ENCODE measurements around the gene RIPOR2. TPM values are rescaled to one million over a fixed set of nuclear protein-coding genes. Genes with fewer than 3 reads are reported as not detected.

RIPOR2 gene
- polyA plus RNA-seq, 12 donors = 22.2 to 39.9 (median 29.9) TPM; not detected in 1

DNA sequence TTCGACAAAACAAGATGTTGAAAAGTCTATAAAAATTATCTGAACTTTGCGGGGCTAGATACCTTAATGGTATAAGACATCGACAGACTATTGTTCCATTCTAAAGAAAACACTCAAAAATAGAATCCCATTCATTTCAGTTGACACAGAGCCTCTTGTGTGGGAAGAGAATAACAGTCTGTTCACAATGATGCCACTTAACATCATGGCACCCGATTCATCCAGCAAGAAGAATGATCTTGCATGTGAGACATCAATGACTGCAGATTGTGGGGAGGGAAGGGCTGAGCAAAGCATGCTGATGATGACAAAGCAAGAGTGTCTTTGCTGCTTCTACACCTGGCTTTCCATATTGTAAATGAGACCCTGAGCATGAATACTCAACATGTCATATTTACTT lies 87.3 kb downstream of the RIPOR2 start:
- DNase-seq = no peak

DNA sequence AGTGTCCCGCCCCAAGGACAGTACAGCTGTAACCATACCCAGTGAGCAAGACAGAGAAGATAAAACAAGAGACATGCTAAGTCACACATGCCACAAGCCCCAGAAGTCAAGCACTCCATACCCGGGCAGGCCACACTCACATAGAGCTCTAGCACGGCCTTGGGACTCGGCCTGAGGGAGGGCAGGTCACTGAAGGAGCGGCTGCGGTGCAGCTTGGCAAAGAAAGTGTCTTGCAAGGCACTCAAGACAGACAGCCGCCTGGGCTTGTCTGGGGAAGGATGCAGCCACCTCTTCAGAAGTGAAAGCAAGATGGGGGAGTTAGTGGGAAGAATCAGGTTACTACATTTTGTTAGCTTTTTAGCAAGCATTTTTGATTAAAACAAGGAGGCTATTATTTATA lies 88.4 kb downstream of the RIPOR2 start:
- no peak for DNase-seq

DNA sequence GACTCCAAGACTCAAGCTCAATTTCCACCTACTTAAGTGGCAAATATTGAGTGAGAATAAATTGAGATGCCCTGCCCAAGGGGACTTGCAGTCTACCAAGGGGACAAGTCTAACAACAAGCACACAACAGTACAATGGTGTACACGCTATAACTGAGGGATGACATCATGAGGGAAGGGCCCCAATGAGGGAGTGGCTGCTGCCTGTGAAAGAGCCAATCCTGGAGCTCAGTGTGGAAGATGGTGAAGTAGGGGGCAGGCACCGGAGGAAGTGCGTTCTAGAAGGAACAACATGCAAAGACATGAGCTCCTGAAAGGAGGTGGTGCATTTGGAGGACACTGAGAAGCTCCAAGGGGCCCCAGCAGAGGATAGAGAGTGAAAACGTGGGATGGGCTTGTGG lies 90.2 kb downstream of the RIPOR2 start:
- DNase-seq = no peak

DNA sequence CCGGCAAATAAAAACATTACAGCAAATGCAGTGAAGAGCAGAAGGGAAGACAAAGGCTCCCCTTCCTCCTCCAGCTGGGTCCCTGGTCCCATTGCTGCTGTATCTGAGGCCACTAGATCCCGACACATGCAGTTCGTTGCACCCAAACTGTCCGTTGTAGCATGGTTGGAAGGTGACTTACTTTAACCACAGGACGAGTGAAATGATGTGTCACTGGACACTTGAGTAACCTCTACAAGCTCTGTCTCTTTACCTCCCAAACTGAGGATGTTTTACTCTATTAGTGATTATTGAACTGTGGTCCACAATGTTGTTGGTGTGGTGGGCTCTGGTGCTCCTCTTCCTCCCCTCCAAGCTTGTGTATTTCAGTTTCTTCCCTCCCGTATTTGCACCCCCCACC lies 90.9 kb downstream of the RIPOR2 start:
- DNase-seq = no peak

DNA sequence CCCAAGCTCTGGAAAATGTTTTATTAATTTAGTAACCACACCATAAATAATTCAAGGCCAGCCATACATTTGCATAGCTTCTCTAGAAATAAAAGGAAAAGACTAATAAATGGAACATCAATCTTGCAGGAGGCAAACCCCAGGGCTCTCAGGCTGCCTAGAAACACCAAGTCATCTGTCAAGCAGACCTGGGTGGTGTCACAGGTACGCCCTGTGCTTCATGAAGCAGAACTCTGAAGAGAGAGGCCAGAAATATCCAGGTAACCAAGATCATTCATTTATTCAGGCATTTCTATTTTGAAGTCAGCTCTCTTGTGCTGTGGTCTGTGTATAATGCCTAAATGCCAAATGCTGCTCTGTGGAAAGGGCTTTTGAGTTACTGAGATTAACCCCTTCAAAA lies 91.7 kb downstream of the RIPOR2 start:
- no peak for DNase-seq

DNA sequence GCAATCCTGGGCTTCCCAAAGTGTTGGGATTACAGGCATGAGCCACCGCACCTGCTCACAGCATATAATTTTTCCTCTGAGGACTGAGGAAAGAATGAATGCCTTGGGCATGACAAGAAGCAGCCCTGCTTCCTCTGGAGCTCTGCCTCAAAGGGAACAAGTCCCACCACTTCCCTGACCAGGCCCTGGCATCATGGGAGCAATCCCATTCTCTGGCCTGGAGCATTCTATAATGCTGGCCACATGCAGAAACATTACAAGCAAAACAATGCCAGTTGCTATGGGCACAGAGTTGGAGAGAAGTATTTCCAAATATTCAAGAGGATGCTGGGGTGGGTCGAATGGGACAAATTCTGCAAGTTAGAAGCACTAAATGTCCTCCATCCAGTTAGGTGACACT lies 95.6 kb downstream of the RIPOR2 start:
- no peak for DNase-seq

DNA sequence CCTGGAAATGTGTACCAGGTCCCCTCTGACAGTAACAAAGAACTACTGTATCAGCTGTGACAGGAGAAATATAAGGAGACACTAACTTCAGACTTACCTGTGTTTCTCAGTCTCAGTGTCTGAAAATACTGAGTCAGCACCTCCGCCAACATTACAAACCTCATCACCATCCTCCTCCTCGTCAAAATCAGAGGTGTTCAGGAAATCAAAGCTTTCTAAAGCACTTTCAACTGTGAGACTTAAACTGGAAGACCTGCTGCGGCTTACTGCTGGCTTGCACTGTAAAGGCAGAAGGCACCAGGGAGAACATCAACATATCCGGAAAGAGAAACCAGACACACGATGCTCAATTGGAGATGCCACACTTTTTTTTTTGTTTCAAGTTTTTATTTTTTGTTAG lies 96.8 kb downstream of the RIPOR2 start:
- DNase-seq = no peak

DNA sequence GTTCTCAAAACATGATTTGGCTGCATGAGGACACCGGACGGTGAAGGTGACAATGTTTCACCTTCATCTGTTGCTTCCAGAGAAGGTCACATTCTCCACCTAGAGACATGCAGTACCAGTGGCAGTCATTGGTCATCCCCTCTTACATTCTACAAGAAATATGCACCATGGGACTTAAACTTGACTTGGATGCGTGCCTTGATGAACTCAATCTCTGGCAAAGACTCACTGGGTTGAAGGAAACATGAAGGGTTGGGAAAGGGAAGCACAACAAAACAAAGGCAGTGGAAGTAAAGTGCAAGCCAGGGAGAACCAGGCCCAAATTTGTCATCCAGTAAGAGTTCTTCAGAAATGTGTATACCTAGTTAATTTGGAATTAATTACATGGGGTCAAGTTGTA lies 97.7 kb downstream of the RIPOR2 start:
- peak; percentile 41 for DNase-seq

DNA sequence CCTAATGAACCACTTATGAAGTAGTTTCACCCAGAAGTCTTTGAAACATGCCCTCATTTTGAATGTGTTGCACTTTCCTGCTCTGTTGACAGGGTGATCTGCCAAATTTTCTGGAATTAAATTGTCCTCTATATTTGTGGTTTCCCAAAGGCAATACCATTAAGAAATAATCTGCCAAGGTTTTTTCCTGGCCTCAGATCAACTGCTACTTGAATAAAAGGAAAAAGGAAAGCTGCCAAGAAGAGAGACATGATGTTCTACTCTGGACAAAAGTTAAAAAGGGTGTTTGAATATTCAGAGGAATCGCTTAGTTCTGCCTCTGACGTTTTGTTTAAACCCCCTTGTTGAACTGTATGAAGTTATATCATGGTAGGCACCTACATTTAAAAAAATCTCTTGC lies 99.7 kb downstream of the RIPOR2 start:
- peak; percentile 61 for DNase-seq

DNA sequence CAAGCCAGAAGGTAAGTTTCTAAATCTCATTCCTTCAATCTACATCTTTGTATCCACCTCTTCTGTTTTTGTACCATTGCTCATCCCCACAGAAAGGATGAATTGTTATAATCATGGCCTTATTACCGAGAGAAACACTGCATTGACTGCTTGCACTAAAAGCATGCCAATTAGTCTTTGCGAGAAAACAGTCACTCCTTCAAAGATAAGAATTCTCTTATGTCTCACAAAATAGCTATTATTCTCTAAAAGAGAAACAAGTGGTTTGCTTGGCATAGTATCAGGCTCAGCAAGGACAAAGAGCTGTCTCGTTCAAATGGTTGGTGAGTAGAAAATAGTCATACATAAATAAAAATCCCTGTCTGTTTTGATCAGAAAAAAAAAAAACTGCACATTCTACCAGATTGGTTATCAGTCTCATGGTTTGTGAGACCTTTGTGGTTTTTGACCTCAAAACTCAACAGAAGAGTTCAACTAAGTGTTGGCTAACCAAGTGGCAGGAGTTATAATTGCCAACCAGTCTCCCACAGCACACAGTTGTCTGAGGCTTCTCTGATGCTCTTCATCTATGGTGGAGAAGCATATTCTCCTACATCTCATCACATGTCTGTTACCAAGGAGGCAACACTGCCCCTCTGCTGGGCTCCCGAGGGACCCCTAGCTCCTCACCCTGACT lies 101.9 kb downstream of the RIPOR2 start:
- DNase-seq = no peak

DNA sequence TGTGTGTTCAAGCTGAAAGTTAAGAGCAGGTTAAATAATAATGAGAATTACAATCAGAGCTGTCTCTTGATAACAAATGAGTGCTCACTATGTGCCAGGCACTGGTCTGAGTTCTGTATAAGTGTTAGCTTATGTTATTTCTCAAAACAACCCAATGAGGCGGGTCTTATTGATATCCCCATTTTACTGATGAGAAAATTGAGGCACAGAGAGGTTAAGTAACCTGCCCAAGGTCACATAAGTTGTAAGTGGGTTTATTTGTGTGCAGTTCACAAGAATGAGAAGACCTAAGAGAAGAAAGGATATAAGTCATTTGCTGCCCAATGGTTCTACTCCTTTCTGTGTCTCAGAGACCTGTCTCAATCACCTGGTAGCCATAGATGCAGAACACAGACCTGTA lies 103.0 kb downstream of the RIPOR2 start:
- no peak for DNase-seq

DNA sequence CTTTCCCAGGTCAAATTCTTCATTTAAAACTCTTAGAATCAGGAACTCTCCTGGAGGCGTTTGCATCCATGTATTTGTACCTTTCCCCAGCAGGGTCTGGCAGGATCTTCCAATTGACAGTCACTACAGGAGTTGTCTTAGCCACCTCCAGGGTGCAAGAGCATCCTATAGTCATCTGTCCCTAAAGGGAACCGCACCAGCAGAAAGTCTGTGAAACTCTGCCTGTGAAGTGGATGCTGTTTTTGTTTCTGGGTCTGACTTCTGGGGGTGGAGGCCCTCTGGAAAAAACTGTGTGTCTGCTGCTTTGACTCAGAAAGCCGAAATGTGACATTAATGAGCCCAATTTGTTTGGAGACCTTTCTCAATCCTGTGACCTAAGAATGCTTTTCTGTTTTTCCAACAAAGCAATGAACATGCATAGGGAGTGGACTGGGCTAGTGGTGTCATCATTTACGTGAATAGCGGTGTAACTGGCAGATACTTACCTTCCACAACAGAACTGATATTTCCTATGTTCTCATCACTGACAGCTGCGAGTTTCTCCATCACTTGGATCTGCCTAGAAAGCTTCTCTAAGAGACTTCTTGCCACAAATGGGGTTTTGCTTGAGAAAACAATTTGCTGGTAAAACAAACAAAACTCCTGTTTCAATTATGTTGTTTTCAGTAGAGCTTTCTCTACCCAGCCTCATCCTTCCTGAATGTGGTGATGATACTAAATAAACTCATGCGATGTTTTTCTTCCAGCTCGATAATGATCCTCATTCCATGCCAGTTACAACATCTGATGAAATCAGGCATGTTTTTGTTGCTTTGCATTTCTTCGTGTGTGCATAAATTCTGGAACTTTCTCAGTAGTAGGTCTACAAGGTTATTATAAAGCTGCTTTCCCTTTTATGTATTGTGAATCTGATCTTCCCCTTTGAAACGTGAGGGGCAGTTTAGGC lies 103.7 kb downstream of the RIPOR2 start:
- no peak for DNase-seq

DNA sequence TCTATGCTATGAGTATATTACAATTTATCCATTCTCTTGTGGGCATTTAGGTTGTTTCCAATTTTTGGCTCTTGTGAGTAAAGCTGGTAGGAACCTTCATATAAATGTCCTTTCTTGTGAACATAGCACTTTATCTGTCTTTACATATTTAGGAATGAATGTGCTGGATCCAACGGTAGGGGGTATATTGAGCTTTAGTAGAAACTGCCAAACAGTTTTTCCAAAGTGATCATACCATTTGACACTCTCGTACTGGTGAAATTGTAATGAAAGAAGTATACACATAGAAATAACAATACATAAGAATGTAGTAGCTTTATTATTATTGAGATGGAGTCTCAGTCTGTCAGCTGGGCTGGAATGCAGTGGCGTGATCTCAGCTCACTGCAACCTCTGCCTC lies 106.1 kb downstream of the RIPOR2 start:
- DNase-seq = no peak

DNA sequence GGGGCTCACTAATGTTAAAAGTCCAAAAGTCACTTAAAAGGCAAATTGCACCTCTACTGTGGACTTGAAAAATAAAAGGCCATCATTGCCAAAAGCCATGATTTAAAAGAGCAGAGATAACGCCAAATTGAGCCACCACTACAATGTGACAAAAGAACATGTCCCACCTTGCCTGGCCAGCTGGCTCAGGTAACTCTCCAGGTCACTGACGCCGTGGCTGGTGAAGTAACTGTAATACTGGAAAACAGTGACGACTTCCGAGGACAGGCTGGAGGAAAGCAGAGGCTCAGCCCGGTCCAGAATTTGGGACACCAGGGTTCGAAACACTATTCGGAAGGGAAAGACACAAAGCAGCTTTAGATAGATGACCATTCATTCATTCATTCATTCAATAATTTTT lies 107.8 kb downstream of the RIPOR2 start:
- no peak for DNase-seq

DNA sequence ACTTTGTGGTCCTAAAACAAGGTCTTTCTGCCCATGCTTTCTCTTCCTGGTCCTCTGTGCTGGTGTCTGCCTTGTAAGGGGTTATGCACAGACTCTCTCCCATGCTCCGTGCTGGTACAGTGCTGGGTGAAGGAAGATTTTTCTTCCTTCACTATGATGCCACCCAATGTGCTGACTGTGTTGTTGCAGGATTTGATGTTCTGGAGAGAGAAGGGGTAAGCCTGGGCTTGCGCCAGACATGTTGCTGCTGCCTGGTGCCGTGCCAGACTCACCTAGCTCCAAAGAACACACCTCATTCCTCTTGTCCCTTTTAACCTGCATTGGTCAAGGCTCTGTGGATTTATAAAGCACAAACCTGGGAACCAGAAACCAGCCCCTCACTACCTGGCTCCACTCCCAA lies 108.6 kb downstream of the RIPOR2 start:
- DNase-seq = no peak

DNA sequence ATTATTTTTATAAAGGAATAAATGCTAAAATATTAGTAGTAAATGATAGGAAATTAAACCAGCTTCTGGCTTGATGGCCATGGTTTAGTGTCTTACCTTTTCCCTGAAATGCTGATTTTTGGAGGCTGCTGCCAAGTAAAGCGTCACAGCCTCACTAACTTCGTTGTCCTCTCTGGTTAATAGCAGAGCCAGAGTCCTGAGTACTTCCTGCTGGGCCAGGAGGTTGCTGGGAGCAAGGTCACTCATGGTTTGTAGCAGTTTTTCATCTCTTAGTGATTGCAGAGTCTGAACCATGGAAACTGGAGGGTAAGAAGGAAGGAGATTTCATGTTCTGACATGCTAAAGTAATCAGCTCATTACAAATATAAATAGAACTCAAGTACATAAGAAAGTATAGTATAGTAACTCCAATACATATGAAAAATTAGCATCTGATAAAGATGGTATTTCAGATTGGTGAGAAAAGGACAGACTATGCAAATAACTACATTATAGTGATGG lies 110.6 kb downstream of the RIPOR2 start:
- no peak for DNase-seq

DNA sequence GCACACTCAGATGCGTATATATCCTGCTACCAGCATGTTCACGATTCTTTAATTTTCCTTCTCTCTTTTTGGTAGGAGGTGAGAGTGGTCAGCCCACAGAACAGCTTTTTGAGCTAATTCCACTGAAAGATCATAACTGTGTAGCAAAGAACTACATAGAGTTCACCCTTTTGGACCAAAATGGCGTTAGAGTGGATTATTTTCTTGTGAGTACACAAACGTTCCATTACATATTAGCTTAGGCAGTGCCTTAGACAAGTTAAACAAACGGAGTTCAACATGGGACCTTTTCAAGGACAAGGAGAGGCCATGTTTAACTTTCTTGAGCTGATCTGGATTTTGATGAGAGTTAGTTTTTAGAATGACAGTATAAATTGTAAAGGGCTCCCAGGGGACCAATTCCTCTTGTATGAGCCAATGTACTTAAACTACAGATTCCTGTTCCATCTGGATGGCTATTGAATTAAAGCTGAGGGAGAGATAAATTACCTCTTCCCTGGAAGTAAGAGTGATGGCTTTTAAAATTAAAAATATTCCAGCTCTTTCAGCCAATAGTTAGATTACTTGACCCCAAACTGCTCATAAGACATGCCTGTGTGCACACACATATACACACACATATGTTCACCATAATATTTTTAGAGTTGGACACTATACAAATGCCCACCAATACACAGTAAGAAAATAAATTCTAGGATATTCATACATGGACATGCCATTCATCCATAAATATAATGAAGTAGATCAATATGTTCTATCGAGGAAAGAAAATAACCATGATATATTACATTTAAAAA lies 111.4 kb downstream of the RIPOR2 start:
- peak; percentile 31 for DNase-seq

DNA sequence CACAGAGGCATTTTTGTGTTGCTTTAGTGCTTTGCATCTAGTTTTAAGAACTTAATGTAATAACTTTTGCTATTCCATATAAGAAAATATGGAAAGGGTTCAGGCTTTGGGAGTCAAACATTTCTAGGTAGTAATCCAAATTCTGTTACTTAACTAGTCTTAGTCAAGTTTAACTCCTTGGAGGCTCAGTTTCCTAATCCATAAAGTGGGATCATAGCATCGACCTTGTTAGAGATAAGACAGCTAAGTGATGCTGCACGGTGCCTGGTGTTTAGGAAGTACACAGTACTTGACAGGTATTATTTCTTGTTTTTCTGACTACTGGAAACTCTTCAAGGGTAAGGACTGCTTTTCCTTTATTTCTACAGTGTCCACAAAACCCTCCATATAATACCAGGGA lies 112.6 kb downstream of the RIPOR2 start:
- DNase-seq = no peak

DNA sequence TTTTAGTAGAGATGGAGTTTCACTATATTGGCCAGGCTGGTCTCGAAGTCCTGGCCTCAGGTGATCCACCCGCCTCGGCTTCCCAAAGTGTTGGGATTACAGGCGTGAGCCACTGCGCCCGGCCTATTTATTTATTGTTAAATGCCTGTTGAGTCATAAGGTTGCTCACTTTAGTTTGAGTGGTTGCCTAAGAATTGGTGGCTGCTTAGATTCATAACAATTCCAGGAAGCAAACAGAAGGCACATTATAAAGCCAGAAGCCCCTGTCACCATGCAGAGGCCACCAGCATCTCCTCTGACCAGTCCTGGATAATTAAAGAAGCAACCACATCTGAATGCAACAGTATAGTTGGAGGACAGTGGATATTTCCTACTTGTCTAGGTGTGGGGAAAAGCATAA lies 113.1 kb downstream of the RIPOR2 start:
- DNase-seq = no peak

DNA sequence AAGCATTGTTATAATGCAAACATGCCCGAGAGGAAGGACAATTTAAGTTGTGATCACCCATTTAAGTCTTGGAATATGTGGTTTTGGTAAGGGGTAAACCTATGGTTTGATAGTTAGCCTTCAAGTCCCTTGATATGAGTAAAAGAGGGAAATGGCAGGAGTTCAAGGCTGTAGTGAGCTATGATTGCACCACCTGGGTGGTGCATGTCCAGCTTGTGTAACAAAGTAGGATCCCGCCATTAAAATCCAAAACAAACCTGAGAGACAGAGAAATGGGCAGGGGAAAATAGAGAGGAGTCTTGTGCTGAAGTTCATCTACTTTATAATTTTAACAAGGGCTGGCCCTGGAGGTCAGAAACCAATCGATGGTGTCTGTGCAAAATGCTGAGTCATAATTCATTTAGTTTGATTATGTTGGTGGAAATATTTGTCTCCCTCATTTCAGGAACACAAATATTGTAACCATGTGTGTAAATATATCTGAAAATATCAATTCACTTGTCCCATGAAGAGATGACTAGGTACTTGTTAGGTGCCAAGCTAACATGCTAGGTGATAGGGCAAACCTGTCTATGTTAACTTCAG lies 113.8 kb downstream of the RIPOR2 start:
- DNase-seq = no peak

DNA sequence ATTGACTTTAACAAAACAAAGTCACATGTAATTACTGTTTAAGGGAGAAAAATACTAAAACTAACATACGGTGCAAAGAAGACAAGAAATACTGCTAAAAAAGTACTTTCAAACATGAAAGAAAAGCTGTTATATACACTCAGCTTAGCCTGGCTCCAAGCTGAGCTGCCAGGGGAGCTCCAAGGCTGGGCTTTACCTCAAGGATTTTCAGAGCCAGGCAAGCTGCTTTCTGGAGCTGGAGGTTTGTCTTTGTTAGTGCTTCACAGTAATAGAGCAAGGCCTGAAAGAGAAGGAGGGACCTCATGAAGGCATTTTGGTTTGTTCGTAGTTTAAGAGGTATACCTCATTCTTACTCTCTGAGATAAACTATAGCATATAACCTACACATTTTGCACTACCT lies 117.4 kb downstream of the RIPOR2 start:
- DNase-seq = no peak

DNA sequence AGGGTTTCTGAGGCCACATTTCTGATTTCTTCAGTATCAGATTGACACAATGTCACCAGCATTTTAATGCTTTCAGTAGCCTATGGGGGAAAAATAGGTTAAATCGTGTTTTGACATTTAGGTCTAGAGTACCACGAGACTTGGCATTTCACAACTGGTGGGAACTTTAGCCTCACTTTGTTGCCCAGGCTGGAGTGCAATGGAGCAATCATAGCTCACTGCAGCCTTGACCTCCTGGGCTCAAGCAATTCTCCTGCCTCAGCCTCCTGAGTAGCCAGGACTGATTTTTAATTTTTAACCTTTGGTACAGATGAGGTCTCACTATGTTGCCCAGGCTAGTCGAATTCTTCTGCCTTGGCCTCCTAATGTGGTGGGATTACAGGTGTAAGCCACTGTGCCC lies 126.0 kb downstream of the RIPOR2 start:
- DNase-seq = no peak
